K562 (cell line): ENCODE data around the gene PIK3C2B. TPM values are rescaled to one million over a fixed set of nuclear protein-coding genes. Genes with fewer than 3 reads are reported as not detected.

ENCODE experiments used
- ATAC-seq: fragments of 200-7000 bp; cut with Tn5 transposase; 3 replicates; pipeline ENCODE4 v1.9.1; 2020; ENCODE audit warnings: moderate library complexity
- BruUV-seq: library from RNA; stranded (reverse); fragments of 400-500 nt; replicated peaks from 2 replicates; lab custom pipeline; 2021; lab: Mats Ljungman, UMichigan
- CTCF ChIA-PET: fragments of 300-600 bp; formaldehyde crosslinking; extraction: SDS; loops from one replicate; lab custom pipeline; 2021; ENCODE audit warnings: low intra/inter-chr PET ratio; lab: Yijun Ruan, JAX
- POLR2A ChIA-PET: fragments of 300-600, 350-650 bp; sonication (Branson Sonifier 250); formaldehyde crosslinking; extraction: SDS; loops from one replicate; lab custom pipeline; 2021; ENCODE audit warnings: antibody characterized with exemption, inconsistent platforms; lab: Yijun Ruan, JAX
- DNase-seq, 4 experiments: peaks; one replicate each; pipeline versions ENCODE4 v3.0.0 to v3.0.0-alpha.2; 2011 to 2018; ENCODE audit warnings: low spot score in 3 of 4, mixed read lengths in 3 of 4; ENCODE audit errors: extremely low read depth in 1 of 4
- FAIRE-seq: peaks from 2 replicates; lab custom pipeline; 2011; peaks lifted over from hg19 to GRCh38; lab: Jason Lieb, UNC
- H2AFZ ChIP-seq: 2 replicates; pipeline ENCODE4 v1.6.0; 2011; ENCODE audit warnings: low read depth, low read length, control low read depth, inconsistent platforms
- H3K27ac ChIP-seq: fragments of 200-600 bp; 3 replicates; pipeline ENCODE4 v1.8.0; 2011; ENCODE audit warnings: low read depth, mild to moderate bottlenecking, control low read depth, inconsistent platforms, low read length, moderate library complexity, mixed read lengths; ENCODE audit errors: extremely low read depth
- H3K27me3 ChIP-seq, 2 experiments: fragments of 300-600 bp in 1 of 2; 2 replicates in 1 of 2; 3 replicates in 1 of 2; pipeline versions ENCODE4 v1.6.0 to v1.8.0; 2011; ENCODE audit warnings: inconsistent platforms in 2 of 2, low read length in 2 of 2, mild to moderate bottlenecking in 1 of 2, mixed read lengths in 1 of 2, moderate library complexity in 1 of 2; ENCODE audit not compliant: control insufficient read depth in 2 of 2, insufficient read depth in 2 of 2
- H3K36me3 ChIP-seq: fragments of 300-600 bp; 3 replicates; pipeline ENCODE4 v1.8.0; 2011; ENCODE audit warnings: mild to moderate bottlenecking, low read length, inconsistent platforms; ENCODE audit not compliant: control insufficient read depth, insufficient read depth
- H3K4me1 ChIP-seq, 2 experiments: fragments of 200-600 bp in 1 of 2; replicated peaks in 1 of 2; 2 replicates in 1 of 2; 3 replicates in 1 of 2; pipeline versions ENCODE4 v1.5.1 to v1.8.0; 2011; ENCODE audit warnings: inconsistent platforms in 2 of 2, low read length in 2 of 2, mild to moderate bottlenecking in 1 of 2, mixed read lengths in 1 of 2, moderate library complexity in 1 of 2; ENCODE audit not compliant: control insufficient read depth in 2 of 2, insufficient read depth in 2 of 2
- H3K4me2 ChIP-seq: 2 replicates; pipeline ENCODE4 v1.6.1; 2011; ENCODE audit warnings: low read length, control low read depth, inconsistent platforms, mixed read lengths; ENCODE audit not compliant: insufficient read depth
- H3K4me3 ChIP-seq: fragments of 200-600 bp; sonication (generic), shearing (Covaris generic); 2 replicates; pipeline ENCODE4 v1.5.1; 2016; ENCODE audit warnings: control low read depth, inconsistent platforms
- H3K79me2 ChIP-seq: fragments of 200-600 bp; 3 replicates; pipeline ENCODE4 v1.8.0; 2011; ENCODE audit warnings: low read length, inconsistent platforms; ENCODE audit not compliant: control insufficient read depth, insufficient read depth
- H3K9ac ChIP-seq, 2 experiments: 2 replicates each; pipeline versions ENCODE4 v1.6.0 to v1.6.1; 2011; ENCODE audit warnings: low read depth in 2 of 2, low read length in 2 of 2, control low read depth in 1 of 2, inconsistent platforms in 1 of 2, mild to moderate bottlenecking in 1 of 2, mixed read lengths in 1 of 2; ENCODE audit not compliant: insufficient read depth in 1 of 2
- H3K9me1 ChIP-seq: one replicate; pipeline ENCODE4 v1.6.0; 2011; ENCODE audit warnings: inconsistent platforms, mild to moderate bottlenecking, low read length, moderate library complexity; ENCODE audit not compliant: control insufficient read depth, insufficient read depth
- H3K9me3 ChIP-seq: replicated peaks from 2 replicates; pipeline ENCODE4 v1.5.1; 2011; ENCODE audit warnings: low read depth, low read length, inconsistent platforms; ENCODE audit not compliant: control insufficient read depth, insufficient read depth
- H4K20me1 ChIP-seq: replicated peaks from 2 replicates; pipeline ENCODE4 v1.6.1; 2011; ENCODE audit warnings: low read length, inconsistent platforms, mixed read lengths; ENCODE audit not compliant: control insufficient read depth, insufficient read depth
- ESRRA ChIP-seq: fragments of 450-650 bp; IDR thresholded peaks from 2 replicates; pipeline ENCODE4 v1.6.1; 2014; ENCODE audit warnings: low read depth, mild to moderate bottlenecking, moderate library complexity, borderline replicate concordance
- GABPA ChIP-seq: fragments of 200-800 bp; sonication (Bioruptor generic); conservative IDR thresholded peaks from 2 replicates; pipeline ENCODE4 v1.6.1; 2016; ENCODE audit warnings: low read depth, missing genetic modification characterization, missing compliant biosample characterization
- GTF2A2 ChIP-seq: IDR thresholded peaks from 2 replicates; pipeline ENCODE4 v1.6.1; 2016; ENCODE audit warnings: mild to moderate bottlenecking, missing genetic modification characterization, missing compliant biosample characterization
- MAFF ChIP-seq: IDR thresholded peaks from 2 replicates; pipeline ENCODE4 v1.6.1; 2012; ENCODE audit warnings: low read length, improper control_type of control experiment
- MAFG ChIP-seq: fragments of 450-650 bp; conservative IDR thresholded peaks from 2 replicates; pipeline ENCODE4 v1.6.1; 2016; ENCODE audit warnings: missing genetic modification characterization, missing compliant biosample characterization
- NFXL1 ChIP-seq: fragments of 450-650 bp; formaldehyde crosslinking; IDR thresholded peaks from 2 replicates; pipeline ENCODE4 v1.4.0; 2021; ENCODE audit warnings: mild to moderate bottlenecking
- SMARCA5 ChIP-seq: fragments of 450-650 bp; IDR thresholded peaks from 2 replicates; pipeline ENCODE4 v1.6.1; 2016
- ZBTB17 ChIP-seq: fragments of 450-650 bp; formaldehyde crosslinking; IDR thresholded peaks from 2 replicates; pipeline ENCODE4 v1.4.0; 2020; ENCODE audit warnings: mild to moderate bottlenecking
- in situ Hi-C: fragments of 300-500 bp; cut with MboI; formaldehyde crosslinking; loops from 4 replicates; pipeline ENCODE4 v1.15.0; 2018; ENCODE audit warnings: inconsistent platforms, mixed read lengths
- intact Hi-C: fragments of 100-400 bp; cut with micrococcal nuclease; formaldehyde crosslinking; loops from 2 replicates; pipeline ENCODE4 v1.14.2; 2022
- polyA plus RNA-seq, 8 experiments: library from polyadenylated mRNA; depleted of rRNA in 4 of 8; stranded (reverse) in 5 of 8; unstranded in 3 of 8; fragments of >200 nt; fragmentation: Nextera tagmentation in 2 of 8; fragmentation: Illumina TruSeq in 1 of 8; extraction: Ambion mirVana in 2 of 8; extraction: Trizol in 1 of 8; gene quantifications; 2 replicates each; pipeline versions ENCODE4 v1.2.1 to v1.2.3, GENCODE V29; 2011 to 2014; ENCODE audit warnings: inconsistent platforms in 1 of 8, missing spikeins in 1 of 8
- total RNA-seq, 7 experiments: library from RNA; depleted of rRNA in 6 of 7; stranded (reverse); fragments of >200 nt in 6 of 7; fragmentation: Illumina TruSeq in 2 of 7; extraction: Trizol in 2 of 7; gene quantifications; 2 replicates each; pipeline versions ENCODE4 v1.2.1 to v1.2.3, GENCODE V29; 2011 to 2021; ENCODE audit warnings: low replicate concordance in 1 of 7
- TF ChIP-seq, protein P1 (sequence below): fragments of 450-650 bp; IDR thresholded peaks from 2 replicates; pipeline ENCODE4 v1.6.1; 2016; ENCODE audit warnings: mild to moderate bottlenecking
- TF ChIP-seq, protein P2 (sequence below): fragments of 450-650 bp; IDR thresholded peaks from 2 replicates; pipeline ENCODE4 v1.6.1; 2016; ENCODE audit warnings: mild to moderate bottlenecking, moderate library complexity

Gene PIK3C2B
- total and polyA plus RNA-seq, 9 of the 15 experiments (the other 6 are each of a cell fraction or from before 2014, with no cell fraction given) = 0.10 to 2.9 (median 0.72) TPM

DNA sequence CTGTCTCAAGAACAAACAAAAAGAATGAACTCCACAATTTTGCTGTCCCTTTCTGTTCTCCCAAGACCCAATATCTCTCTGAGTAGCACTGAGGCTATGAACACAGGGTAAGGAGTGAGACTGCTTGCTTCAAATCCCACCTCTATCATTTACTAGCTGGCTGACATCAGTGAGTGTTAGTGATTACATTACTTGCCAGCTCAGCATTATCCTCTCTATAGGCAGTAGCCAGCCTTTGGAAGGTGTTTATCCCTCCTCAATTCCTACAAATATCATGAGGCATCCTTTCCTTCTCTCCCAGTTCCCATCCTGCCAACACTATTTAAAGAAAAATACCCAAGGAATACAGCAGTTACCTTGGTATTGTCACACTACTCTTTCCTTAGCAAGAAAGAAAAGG, 3.0 kb downstream of the PIK3C2B start:
- ChIA-PET POLR2A (interaction anchor here (0.7 to 2.1 kb wide), 6 partner anchors 9 to 74 kb away, joined by 3 to 9 read pairs (median 4); no protein-coding TSS in a partner anchor), CTCF (no interaction called here)
- Histone ChIP-seq H3K9me1 (no peaks in the 10 kb centered on the region), H3K79me2 (no peaks in the 10 kb centered on the region), H3K4me1 (peaks cover 14 to 15% of the 10 kb centered on the region in 2 experiments; a peak in 4 of 5 replicates), H3K9me3 (no peaks in the 10 kb centered on the region), H2AFZ (no peak overlapping the region), H3K36me3 (no peaks in the 10 kb centered on the region), H3K9ac (no peak overlapping the region), H4K20me1 (0 out of 2 replicates have a peak, but pooled peaks cover 3% of the 10 kb centered on the region), H3K27ac (no peak overlapping the region), H3K4me2 (no peak overlapping the region), H3K4me3 (no peak overlapping the region), H3K27me3 (peaks cover 30 to 35% of the 10 kb centered on the region in 2 experiments)
- intact Hi-C loops (loop anchor here (5.0 kb wide), 1 partner anchor 284 kb away; no protein-coding TSS in a partner anchor), in situ Hi-C loops (no loop called here)
- no TSS peak for BruUV-seq
- FAIRE-seq (no peak), ATAC-seq (no peak), DNase-seq (no peak)
- TF ChIP-seq, protein P1, sequence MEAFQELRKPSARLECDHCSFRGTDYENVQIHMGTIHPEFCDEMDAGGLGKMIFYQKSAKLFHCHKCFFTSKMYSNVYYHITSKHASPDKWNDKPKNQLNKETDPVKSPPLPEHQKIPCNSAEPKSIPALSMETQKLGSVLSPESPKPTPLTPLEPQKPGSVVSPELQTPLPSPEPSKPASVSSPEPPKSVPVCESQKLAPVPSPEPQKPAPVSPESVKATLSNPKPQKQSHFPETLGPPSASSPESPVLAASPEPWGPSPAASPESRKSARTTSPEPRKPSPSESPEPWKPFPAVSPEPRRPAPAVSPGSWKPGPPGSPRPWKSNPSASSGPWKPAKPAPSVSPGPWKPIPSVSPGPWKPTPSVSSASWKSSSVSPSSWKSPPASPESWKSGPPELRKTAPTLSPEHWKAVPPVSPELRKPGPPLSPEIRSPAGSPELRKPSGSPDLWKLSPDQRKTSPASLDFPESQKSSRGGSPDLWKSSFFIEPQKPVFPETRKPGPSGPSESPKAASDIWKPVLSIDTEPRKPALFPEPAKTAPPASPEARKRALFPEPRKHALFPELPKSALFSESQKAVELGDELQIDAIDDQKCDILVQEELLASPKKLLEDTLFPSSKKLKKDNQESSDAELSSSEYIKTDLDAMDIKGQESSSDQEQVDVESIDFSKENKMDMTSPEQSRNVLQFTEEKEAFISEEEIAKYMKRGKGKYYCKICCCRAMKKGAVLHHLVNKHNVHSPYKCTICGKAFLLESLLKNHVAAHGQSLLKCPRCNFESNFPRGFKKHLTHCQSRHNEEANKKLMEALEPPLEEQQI = no peak
- TF ChIP-seq ZBTB17 = no peak
- TF ChIP-seq ESRRA = no peak
- no peak for TF ChIP-seq SMARCA5
- no peak for TF ChIP-seq GTF2A2 (tag)
- TF ChIP-seq, protein P2, sequence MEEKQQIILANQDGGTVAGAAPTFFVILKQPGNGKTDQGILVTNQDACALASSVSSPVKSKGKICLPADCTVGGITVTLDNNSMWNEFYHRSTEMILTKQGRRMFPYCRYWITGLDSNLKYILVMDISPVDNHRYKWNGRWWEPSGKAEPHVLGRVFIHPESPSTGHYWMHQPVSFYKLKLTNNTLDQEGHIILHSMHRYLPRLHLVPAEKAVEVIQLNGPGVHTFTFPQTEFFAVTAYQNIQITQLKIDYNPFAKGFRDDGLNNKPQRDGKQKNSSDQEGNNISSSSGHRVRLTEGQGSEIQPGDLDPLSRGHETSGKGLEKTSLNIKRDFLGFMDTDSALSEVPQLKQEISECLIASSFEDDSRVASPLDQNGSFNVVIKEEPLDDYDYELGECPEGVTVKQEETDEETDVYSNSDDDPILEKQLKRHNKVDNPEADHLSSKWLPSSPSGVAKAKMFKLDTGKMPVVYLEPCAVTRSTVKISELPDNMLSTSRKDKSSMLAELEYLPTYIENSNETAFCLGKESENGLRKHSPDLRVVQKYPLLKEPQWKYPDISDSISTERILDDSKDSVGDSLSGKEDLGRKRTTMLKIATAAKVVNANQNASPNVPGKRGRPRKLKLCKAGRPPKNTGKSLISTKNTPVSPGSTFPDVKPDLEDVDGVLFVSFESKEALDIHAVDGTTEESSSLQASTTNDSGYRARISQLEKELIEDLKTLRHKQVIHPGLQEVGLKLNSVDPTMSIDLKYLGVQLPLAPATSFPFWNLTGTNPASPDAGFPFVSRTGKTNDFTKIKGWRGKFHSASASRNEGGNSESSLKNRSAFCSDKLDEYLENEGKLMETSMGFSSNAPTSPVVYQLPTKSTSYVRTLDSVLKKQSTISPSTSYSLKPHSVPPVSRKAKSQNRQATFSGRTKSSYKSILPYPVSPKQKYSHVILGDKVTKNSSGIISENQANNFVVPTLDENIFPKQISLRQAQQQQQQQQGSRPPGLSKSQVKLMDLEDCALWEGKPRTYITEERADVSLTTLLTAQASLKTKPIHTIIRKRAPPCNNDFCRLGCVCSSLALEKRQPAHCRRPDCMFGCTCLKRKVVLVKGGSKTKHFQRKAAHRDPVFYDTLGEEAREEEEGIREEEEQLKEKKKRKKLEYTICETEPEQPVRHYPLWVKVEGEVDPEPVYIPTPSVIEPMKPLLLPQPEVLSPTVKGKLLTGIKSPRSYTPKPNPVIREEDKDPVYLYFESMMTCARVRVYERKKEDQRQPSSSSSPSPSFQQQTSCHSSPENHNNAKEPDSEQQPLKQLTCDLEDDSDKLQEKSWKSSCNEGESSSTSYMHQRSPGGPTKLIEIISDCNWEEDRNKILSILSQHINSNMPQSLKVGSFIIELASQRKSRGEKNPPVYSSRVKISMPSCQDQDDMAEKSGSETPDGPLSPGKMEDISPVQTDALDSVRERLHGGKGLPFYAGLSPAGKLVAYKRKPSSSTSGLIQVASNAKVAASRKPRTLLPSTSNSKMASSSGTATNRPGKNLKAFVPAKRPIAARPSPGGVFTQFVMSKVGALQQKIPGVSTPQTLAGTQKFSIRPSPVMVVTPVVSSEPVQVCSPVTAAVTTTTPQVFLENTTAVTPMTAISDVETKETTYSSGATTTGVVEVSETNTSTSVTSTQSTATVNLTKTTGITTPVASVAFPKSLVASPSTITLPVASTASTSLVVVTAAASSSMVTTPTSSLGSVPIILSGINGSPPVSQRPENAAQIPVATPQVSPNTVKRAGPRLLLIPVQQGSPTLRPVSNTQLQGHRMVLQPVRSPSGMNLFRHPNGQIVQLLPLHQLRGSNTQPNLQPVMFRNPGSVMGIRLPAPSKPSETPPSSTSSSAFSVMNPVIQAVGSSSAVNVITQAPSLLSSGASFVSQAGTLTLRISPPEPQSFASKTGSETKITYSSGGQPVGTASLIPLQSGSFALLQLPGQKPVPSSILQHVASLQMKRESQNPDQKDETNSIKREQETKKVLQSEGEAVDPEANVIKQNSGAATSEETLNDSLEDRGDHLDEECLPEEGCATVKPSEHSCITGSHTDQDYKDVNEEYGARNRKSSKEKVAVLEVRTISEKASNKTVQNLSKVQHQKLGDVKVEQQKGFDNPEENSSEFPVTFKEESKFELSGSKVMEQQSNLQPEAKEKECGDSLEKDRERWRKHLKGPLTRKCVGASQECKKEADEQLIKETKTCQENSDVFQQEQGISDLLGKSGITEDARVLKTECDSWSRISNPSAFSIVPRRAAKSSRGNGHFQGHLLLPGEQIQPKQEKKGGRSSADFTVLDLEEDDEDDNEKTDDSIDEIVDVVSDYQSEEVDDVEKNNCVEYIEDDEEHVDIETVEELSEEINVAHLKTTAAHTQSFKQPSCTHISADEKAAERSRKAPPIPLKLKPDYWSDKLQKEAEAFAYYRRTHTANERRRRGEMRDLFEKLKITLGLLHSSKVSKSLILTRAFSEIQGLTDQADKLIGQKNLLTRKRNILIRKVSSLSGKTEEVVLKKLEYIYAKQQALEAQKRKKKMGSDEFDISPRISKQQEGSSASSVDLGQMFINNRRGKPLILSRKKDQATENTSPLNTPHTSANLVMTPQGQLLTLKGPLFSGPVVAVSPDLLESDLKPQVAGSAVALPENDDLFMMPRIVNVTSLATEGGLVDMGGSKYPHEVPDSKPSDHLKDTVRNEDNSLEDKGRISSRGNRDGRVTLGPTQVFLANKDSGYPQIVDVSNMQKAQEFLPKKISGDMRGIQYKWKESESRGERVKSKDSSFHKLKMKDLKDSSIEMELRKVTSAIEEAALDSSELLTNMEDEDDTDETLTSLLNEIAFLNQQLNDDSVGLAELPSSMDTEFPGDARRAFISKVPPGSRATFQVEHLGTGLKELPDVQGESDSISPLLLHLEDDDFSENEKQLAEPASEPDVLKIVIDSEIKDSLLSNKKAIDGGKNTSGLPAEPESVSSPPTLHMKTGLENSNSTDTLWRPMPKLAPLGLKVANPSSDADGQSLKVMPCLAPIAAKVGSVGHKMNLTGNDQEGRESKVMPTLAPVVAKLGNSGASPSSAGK = no peak
- no peak for TF ChIP-seq GABPA (tag)
- TF ChIP-seq NFXL1 = no peak
- TF ChIP-seq MAFF = peak; percentile 70
- peak; percentile 77 for TF ChIP-seq MAFG (tag)
